Osteoblast (primary cell): ENCODE measurements around the gene NUP50. TPM values are rescaled to one million over a fixed set of nuclear protein-coding genes. Genes with fewer than 3 reads are reported as not detected.

ENCODE experiments used
- DNase-seq: peaks from one replicate; pipeline ENCODE4 v3.0.0; 2011; ENCODE audit warnings: low spot score, mixed read lengths; ENCODE audit not compliant: insufficient read length; ENCODE audit errors: missing footprints
- H2AFZ ChIP-seq: 2 replicates; pipeline ENCODE4 v1.6.0; 2011; ENCODE audit warnings: mild to moderate bottlenecking, low read length
- H3K27ac ChIP-seq: 2 replicates; pipeline ENCODE4 v1.5.1; 2011; ENCODE audit warnings: mild to moderate bottlenecking, low read depth, low read length, moderate library complexity
- H3K27me3 ChIP-seq: 2 replicates; pipeline ENCODE4 v1.6.0; 2012; ENCODE audit warnings: mild to moderate bottlenecking, control low read depth, inconsistent platforms, low read length, moderate library complexity; ENCODE audit not compliant: insufficient read depth
- H3K36me3 ChIP-seq: 2 replicates; pipeline ENCODE4 v1.5.1; 2011; ENCODE audit warnings: mild to moderate bottlenecking, low read length, control low read depth, moderate library complexity; ENCODE audit not compliant: insufficient read depth
- H3K4me1 ChIP-seq: 2 replicates; pipeline ENCODE4 v1.5.1; 2011; ENCODE audit warnings: mild to moderate bottlenecking, low read length, control low read depth, moderate library complexity; ENCODE audit not compliant: insufficient read depth
- H3K4me2 ChIP-seq: 2 replicates; pipeline ENCODE4 v1.6.0; 2011; ENCODE audit warnings: mild to moderate bottlenecking, low read length; ENCODE audit not compliant: insufficient read depth
- H3K4me3 ChIP-seq: fragments of 200-600 bp; sonication (generic); 3 replicates; pipeline ENCODE4 v1.5.1; 2012; ENCODE audit warnings: mild to moderate bottlenecking, low read length, inconsistent platforms; ENCODE audit not compliant: insufficient read depth
- H3K79me2 ChIP-seq: 2 replicates; pipeline ENCODE4 v1.6.0; 2012; ENCODE audit warnings: mild to moderate bottlenecking, low read length, control low read depth, inconsistent platforms; ENCODE audit not compliant: insufficient read depth
- H3K9me3 ChIP-seq: 2 replicates; pipeline ENCODE4 v1.5.1; 2011; ENCODE audit warnings: low read depth, low read length, control low read depth
- H4K20me1 ChIP-seq: 2 replicates; pipeline ENCODE4 v1.6.0; 2012; ENCODE audit warnings: mild to moderate bottlenecking, low read length, control low read depth; ENCODE audit not compliant: insufficient read depth
- CTCF ChIP-seq: IDR thresholded peaks from 2 replicates; pipeline ENCODE4 v1.5.1; 2011; ENCODE audit warnings: mild to moderate bottlenecking, low read depth, low read length, moderate library complexity; ENCODE audit errors: extremely low read depth
- total RNA-seq: library from RNA; depleted of rRNA; stranded (reverse); fragments of >200 nt; gene quantifications from 2 replicates; pipeline ENCODE4 v1.2.3, GENCODE V29; 2012

The NUP50 gene
- total RNA-seq, 1 donor, result 54.3 TPM

- TF ChIP-seq CTCF, result no peak
- Histone ChIP-seq H3K9me3 (no peaks in the 10 kb centered on the region), H3K4me1 (peaks cover 17% of the 10 kb centered on the region), H3K36me3 (peaks cover 26% of the 10 kb centered on the region), H3K4me2 (no peak overlapping the region), H4K20me1 (peaks cover 4% of the 10 kb centered on the region), H2AFZ (no peak overlapping the region), H3K4me3 (no peak overlapping the region), H3K27ac (no peak overlapping the region), H3K79me2 (peaks cover 61% of the 10 kb centered on the region), H3K27me3 (no peaks in the 10 kb centered on the region)
- no peak for DNase-seq
These were observed 12.2 kb upstream of the NUP50 start for GRCh38 chr22:45151503-45151902.

- Histone ChIP-seq H3K4me2 (no peak overlapping the region), H3K4me1 (peaks cover 29% of the 10 kb centered on the region), H2AFZ (no peak overlapping the region), H4K20me1 (peaks cover 7% of the 10 kb centered on the region), H3K27ac (peak overlapping the region; percentile 11), H3K36me3 (peaks cover 40% of the 10 kb centered on the region), H3K79me2 (peaks cover 72% of the 10 kb centered on the region), H3K4me3 (no peak overlapping the region), H3K27me3 (no peaks in the 10 kb centered on the region), H3K9me3 (no peaks in the 10 kb centered on the region)
- DNase-seq, result no peak
- no peak for TF ChIP-seq CTCF
These were observed 9.3 kb upstream of the NUP50 start for GRCh38 chr22:45154383-45154782.

- no peak overlapping the region for H3K4me2 ChIP-seq
- H3K27me3 ChIP-seq, result no peaks in the 10 kb centered on the region
- H2AFZ ChIP-seq, result no peak overlapping the region
- H3K27ac ChIP-seq, result peak overlapping the region; percentile 11
- H4K20me1 ChIP-seq, result peaks cover 7% of the 10 kb centered on the region
- peaks cover 76% of the 10 kb centered on the region for H3K79me2 ChIP-seq
- peaks cover 29% of the 10 kb centered on the region for H3K4me1 ChIP-seq
- no peak for TF ChIP-seq CTCF
- peaks cover 36% of the 10 kb centered on the region for H3K36me3 ChIP-seq
- DNase-seq, result no peak
- H3K9me3 ChIP-seq, result no peaks in the 10 kb centered on the region
- no peak overlapping the region for H3K4me3 ChIP-seq
These were observed 8.5 kb upstream of the NUP50 start for GRCh38 chr22:45155050-45155840.

- H3K79me2 ChIP-seq, result peaks cover 78% of the 10 kb centered on the region
- H3K9me3 ChIP-seq, result no peaks in the 10 kb centered on the region
- H3K4me3 ChIP-seq, result no peak overlapping the region
- no peak for DNase-seq
- H2AFZ ChIP-seq, result no peak overlapping the region
- peak overlapping the region; percentile 67 for H3K4me2 ChIP-seq
- H3K27ac ChIP-seq, result peak overlapping the region; percentile 89
- peaks cover 37% of the 10 kb centered on the region for H3K4me1 ChIP-seq
- H3K27me3 ChIP-seq, result no peaks in the 10 kb centered on the region
- H4K20me1 ChIP-seq, result peaks cover 7% of the 10 kb centered on the region
- H3K36me3 ChIP-seq, result peaks cover 24% of the 10 kb centered on the region
- no peak for TF ChIP-seq CTCF
These were observed 5.8 kb upstream of the NUP50 start for GRCh38 chr22:45157907-45158306.
